GM18508 (cell line): Measurements from ENCODE around the gene SLC24A4.

Experiments used
- ATAC-seq: cut with Tn5 transposase; IDR thresholded peaks from one replicate; pipeline ENCODE4 v1.9.1; 2021; ENCODE audit warnings: moderate number of reproducible peaks; ENCODE audit not compliant: insufficient read depth, unreplicated experiment

Gene SLC24A4

GRCh38 chr14:92430686-92431085 is 107.7 kb downstream of the SLC24A4 start:
- no peak for ATAC-seq

DNA sequence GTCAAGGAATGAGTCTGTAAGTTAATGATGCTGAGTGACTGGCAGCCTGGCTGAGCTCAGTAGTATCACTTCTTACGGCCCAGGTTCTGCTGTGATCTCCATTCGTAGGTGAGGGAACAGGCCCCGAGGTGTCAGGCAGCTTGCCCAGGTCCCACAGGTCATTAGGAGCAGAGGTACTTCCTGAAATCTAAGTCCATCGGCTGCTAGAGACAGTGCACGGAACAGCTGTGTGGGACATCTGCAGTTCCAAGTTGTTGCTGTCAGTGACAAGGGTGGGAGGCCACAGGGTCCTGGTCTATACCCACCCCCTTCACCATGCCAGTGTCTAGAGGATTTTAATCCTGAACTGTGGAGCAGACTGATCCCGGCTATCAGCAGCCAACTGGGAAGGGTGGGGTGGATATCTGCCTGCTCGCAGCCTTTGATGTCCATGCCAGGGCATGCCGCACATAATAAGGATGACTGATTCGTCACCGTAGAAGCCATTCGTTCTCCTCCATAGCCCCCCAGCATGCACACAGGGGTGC is 108.3 kb downstream of the SLC24A4 start:
- no peak for ATAC-seq

DNA sequence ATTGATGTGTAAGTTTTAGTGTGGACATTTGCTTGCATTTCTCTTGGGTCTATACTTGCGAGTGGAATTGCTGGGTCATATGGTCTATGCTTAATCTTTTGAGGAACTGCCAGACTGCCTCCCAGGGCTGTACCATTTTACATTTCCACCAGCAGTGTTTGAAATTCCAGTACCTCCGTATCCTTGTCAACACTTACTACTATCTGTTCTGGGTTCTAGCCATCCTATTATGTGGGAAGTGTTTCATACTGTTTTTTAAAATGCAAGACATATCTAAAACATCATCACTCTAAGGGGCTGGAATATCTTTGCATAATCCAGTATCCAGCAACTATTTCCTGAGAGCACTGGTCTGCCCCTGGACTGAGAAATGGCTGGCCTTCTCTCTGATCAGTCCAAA is 110.4 kb downstream of the SLC24A4 start:
- no peak for ATAC-seq

DNA sequence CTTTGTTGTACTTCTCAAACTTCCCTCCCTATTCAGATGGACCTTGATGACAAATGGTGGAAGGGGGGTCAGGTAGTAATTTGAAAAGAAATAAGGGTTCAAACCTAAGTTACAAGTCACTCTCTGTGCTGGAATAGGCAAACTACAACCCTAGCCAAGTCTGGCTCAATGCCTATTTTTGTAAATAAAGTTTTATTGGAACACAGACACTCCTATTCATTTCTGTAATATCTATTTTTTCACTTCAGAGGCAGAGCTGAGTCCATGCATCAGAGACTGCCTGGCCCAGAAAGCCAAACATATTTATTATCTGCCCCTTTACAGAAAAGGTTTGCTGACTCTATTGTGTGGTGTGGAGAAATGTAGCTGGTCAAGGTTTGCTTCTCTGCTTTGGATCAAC is 112.2 kb downstream of the SLC24A4 start:
- ATAC-seq = no peak

- ATAC-seq = no peak
Observed at GRCh38 chr14:92436115-92436776, 113.3 kb downstream of the SLC24A4 start.

DNA sequence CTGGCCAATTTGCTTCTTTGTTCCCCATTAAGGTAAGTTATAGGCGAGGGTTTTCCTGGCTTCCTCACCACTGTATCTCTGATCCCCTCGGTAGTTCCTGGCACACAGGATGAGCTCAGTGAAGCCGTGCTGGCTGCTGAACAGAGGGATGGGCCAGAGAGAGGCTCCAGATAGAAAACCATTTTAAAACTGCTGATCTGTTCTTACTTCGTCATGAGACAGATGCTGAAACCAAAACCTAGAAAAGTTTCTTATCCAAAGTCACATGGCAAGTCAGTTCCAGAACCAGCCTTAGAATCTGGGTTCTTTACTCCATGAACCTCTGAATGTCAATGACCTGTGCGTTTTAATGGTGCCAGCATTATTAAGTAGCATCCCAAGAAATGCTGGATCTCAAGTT is 114.3 kb downstream of the SLC24A4 start:
- no peak for ATAC-seq

GRCh38 chr14:92437729-92438285 is 114.8 kb downstream of the SLC24A4 start:
- ATAC-seq = no peak

DNA sequence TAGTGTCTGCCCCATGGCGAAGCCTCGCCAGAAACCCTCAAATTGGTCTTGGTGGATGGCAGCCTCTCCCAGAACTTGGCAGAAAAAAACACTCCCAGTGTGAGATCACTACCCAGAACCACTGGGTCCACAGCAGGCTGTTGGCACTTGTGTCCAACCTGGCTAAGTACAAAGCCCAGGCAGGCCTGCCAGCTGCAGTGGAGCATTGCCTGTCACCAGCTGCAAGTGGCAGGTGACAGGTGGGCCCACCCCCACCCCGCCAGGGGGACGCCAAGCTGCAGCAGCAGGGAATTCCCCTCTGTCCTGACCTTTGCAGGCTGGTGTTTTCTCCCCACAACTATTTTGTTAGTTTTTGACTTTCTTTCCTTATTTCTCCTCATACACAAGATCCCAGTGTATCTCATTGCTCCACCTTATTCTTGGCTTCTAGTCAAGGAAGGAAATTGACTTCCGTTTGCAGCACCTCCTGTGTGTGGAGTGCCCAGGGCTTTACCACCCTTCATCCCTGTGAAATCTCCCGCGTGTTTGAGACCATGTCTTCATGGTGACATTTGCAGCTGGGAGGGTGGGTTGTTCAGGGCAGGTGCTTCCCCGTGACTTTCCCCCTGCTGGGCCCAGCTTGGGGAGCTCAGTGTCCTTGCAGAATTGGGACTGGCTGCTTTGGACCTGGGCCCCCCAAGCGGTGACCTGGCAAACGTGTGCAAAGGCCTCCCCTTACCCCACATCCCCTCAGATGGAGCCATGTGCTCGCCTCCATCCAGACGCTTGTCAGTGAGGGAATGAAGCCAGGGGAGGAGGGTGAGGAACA is 116.8 kb downstream of the SLC24A4 start:
- ATAC-seq = no peak

DNA sequence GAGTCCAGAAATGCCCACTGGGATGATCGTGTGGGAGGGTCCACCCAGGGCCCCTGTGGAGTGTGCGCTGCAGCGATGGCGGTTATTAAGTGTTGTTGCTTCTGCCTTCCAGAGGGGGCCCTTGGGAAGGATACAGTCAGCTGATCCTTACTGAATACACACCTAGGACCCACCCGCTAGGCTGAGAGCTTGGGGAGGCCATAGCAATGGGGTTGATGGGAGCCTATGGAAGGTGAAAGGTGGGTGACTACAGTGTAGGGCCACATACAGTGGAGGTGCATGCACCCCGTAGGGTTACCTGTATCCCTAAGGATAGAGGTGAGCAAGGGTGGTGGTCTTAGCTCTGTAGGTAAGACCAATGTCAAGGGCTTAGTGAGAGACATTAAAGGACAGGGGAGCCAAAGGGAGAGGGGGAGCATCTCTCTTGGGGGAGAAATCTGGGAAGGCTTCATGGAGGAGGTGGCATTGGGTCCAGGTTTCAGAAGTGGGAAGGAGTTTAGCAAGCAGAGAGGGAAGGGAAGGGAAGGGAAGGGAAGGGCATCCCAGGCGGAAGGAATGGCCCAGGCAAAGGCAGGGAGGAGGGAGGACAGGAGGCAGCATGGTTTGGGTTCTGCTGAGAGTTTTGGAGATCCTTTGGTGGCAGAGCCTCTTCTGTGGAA is 117.5 kb downstream of the SLC24A4 start:
- ATAC-seq = no peak

- no peak for ATAC-seq
Observed at GRCh38 chr14:92441751-92442504, 119.0 kb downstream of the SLC24A4 start.

GRCh38 chr14:92443167-92443566 is 120.2 kb downstream of the SLC24A4 start:
- no peak for ATAC-seq

DNA sequence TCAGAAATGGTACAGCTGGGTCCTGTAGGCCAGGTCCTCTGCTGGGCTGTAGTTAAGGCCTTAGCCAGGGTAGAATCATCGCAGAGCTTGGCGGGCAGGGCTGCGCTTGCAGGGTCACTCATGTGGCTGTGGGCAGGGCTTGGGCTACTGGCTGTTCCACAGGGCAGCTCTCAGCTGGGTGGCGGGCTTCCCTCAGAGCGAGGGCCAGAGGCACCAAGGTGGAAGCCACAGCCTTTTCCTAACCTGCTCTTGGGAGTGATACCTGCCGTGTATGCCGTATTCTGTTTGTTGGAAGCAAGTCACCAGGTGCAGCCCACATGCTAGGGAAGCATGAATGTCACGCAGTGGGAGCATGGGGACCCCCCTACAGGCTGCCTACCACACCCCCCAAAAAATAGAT is 120.8 kb downstream of the SLC24A4 start:
- ATAC-seq = no peak

DNA sequence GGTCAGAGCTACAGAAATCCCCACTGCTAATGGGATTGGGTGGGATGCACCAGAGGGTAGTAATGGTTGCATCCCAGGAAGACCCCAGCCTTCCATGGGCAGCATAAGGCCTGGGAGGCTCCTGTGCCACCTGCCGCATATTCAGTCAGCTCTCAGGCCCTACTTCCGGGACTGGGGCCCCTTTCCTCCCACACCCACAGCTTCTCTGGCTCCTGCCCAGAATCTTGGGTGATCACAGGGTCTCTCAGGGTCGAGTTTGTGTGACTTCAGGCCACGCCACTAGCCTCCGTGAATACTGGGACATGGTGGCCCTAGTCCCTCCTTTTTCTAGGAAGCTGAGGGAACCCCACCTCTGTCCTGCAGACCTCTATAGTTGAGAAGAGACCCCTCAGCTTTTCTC is 123.8 kb downstream of the SLC24A4 start:
- no peak for ATAC-seq

- ATAC-seq = no peak
Observed at GRCh38 chr14:92447416-92448197, 124.6 kb downstream of the SLC24A4 start.

- no peak for ATAC-seq
Observed at GRCh38 chr14:92448786-92449185, 125.8 kb downstream of the SLC24A4 start.

DNA sequence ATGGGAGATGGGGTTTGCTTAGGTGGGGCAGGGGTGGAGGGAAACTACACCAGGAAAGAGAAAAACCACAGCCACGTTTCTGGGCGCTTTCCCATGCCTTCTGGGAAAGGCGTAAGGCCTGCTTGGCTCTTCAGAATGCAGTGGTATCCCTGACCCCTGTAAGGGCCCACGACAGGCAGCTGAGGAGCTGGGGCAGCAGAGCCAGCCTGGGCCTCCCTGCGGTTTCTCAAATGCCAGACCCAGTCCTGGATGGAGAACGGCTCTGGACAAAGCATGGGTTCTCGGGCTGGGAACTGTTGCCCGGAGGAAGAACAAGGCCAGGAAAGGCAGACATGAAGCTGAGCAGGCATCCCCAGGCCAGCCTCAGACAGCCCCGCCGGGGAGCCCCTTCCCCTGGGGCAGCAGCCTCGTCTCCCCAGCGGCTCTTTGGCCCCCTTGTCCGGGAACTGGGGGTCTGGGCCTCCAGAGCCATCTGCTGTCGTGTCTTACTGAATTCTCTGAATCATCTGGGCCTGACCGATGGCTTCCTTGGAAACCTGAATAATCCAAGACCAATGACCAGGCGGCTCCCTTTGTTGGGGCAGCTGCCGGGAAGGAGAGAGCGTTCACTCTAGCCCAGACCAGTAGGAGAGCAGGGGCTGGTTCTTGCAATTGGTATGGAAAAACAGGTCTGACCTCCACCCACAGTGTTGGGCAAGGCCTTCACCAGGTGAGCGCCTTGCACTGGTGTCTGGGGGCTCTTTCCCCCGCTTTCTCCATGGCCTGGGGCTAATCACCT is 126.6 kb downstream of the SLC24A4 start:
- ATAC-seq = no peak

- no peak for ATAC-seq
Observed at GRCh38 chr14:92450351-92451070, 127.5 kb downstream of the SLC24A4 start.

GRCh38 chr14:92451245-92451644 is 128.3 kb downstream of the SLC24A4 start:
- ATAC-seq = no peak
